AG04449 (cell line): ENCODE results near the gene DHH.
A peak's percentile ranks its signal among the peaks of the same experiment; 100 is the strongest.

Source experiments
- CTCF ChIA-PET: fragments of 350-600 bp; formaldehyde crosslinking; extraction: SDS; loops from one replicate; lab custom pipeline; 2021; ENCODE audit warnings: antibody characterized with exemption; lab: Yijun Ruan, JAX
- POLR2A ChIA-PET: fragments of 400-600, 350-600 bp; formaldehyde crosslinking; extraction: SDS; loops from one replicate; lab custom pipeline; 2020; ENCODE audit warnings: antibody characterized with exemption, inconsistent platforms; lab: Yijun Ruan, JAX
- DNase-seq: peaks from one replicate; pipeline ENCODE4 v3.0.0-alpha.2; 2010; ENCODE audit warnings: low read depth, low spot score
- H3K4me3 ChIP-seq: 2 replicates; pipeline ENCODE4 v1.5.1; 2011; ENCODE audit warnings: low read depth, mild to moderate bottlenecking, control low read depth, low read length
- TF ChIP-seq, protein P1 (sequence below): IDR thresholded peaks from one replicate; pipeline ENCODE4 v1.5.1; 2011; ENCODE audit warnings: mild to moderate bottlenecking, moderate library complexity, low read length, control low read depth, inconsistent platforms; ENCODE audit not compliant: insufficient read depth; ENCODE audit errors: missing control alignments

Gene DHH

DNA sequence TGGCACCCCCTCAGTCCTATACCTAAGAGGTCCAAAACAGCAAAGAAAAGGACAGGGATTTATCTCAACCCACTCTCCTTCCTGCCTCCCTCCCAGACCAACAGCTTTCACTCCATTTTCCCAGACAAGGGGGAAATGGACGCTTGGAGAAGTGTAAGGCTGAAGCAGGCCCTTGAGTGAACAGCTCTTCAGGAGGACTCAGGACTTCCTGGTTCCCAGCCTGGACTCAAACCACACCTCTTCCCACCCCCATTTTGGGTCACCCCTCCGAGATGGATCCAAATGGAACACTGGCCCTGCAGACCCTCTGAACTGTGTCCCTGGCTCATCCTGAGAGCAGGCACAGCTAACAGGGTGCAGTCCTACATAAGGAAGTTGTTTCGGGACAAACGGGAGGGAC, 36.7 kb downstream of the DHH start:
- DNase-seq, result no peak
- TF ChIP-seq, protein P1, sequence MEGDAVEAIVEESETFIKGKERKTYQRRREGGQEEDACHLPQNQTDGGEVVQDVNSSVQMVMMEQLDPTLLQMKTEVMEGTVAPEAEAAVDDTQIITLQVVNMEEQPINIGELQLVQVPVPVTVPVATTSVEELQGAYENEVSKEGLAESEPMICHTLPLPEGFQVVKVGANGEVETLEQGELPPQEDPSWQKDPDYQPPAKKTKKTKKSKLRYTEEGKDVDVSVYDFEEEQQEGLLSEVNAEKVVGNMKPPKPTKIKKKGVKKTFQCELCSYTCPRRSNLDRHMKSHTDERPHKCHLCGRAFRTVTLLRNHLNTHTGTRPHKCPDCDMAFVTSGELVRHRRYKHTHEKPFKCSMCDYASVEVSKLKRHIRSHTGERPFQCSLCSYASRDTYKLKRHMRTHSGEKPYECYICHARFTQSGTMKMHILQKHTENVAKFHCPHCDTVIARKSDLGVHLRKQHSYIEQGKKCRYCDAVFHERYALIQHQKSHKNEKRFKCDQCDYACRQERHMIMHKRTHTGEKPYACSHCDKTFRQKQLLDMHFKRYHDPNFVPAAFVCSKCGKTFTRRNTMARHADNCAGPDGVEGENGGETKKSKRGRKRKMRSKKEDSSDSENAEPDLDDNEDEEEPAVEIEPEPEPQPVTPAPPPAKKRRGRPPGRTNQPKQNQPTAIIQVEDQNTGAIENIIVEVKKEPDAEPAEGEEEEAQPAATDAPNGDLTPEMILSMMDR, result no peak
- CTCF ChIA-PET, result interaction anchor here (0.7 to 6.4 kb wide), 8 partner anchors 10 to 175 kb away, joined by 3 to 48 read pairs (median 4); no protein-coding TSS in a partner anchor
- POLR2A ChIA-PET, result interaction anchor here (0.9 to 2.0 kb wide), 4 partner anchors 12 to 73 kb away, joined by 3 to 8 read pairs (median 4); partner anchors contain the start of genes RHEBL1 and TUBA1B
- peak overlapping the region; percentile 84 for H3K4me3 ChIP-seq

DNA sequence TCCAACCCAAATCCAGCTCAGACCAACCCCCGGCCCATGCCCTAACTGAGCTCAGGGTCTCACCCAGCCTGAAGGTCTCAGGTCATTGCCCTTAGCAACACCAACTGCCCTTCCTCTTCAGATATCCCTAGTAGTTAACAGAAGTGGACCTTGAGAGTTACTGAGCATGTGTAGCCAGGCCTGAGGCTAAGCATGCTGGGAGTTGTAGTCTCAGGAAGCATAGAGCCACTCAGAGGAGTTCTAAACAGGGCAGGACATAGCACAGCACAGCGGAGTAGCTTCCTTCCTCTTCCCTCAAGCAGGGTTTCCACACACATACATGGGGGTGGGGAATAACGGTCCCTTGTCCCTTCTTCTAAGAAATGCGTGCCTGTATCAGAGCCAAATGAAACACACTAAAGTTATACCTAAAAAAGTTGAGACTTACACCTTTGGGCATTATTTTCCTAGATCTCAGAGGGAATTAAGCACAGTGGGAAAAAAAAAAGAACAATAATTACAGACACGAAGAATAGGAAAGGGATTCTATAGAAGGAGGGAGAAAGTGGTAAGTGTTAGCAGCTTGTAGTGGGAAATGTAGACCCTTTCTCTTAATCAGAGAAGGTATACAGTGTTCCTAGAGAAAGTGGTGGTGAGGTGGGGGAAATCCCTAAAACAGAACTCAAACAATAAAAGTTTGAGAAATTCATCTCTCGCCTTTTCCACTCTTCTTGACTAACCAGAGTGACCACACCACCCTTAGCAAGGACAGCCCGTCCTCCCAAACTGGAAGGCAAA, 38.4 kb downstream of the DHH start:
- ChIA-PET POLR2A (interaction anchor here (1.3 kb wide), 1 partner anchor 74 kb away, joined by 4 read pairs; no protein-coding TSS in a partner anchor), CTCF (interaction anchor here (0.9 to 6.4 kb wide), 8 partner anchors 8 to 78 kb away, joined by 3 to 48 read pairs (median 4); partner anchors contain the start of gene WNT1)
- TF ChIP-seq, protein P1, result no peak
- peak overlapping the region; percentile 84 for H3K4me3 ChIP-seq
- DNase-seq, result peak; percentile 12

DNA sequence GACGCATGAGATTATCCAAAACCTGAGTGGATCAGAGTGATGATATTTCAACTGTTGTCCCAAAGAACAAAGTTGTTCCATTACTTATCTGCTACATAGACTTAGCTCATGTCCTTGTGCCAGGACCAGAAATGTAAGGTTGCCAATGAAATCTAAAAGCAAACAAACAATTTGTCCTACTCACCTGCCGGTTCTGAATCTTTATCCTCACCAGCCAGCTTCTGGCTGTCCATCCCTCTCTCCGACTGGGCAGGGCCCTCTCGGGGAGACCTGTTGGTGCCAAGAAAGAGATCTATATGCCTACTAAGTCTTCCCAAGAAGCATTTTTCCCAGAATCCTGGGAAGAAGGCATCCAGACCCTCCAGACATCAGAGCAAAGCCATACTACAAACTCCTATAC, 39.5 kb downstream of the DHH start:
- ChIA-PET POLR2A (no interaction called here), CTCF (interaction anchor here (0.9 to 6.4 kb wide), 9 partner anchors 9 to 76 kb away, joined by 3 to 48 read pairs (median 4); no protein-coding TSS in a partner anchor)
- no peak for DNase-seq
- H3K4me3 ChIP-seq, result no peak overlapping the region
- TF ChIP-seq, protein P1, result no peak

DNA sequence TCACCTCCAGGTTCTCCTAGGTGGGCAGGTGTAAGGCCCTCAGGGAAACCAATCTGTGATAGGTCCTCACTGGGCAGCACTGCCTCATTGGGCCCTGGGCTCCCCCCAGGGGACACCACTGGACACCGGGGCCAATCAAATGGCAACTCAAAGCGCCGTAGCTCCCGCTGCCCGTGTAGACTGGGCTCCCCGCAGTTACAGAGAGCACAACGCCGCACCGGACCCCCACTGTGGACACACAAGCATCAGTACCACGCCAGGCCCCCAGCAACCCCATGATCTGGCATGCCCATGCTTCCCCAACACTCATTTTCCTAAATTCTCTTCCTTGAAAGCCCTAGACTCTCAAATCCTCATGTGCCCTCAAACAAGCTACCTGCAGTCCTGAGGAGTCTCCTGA, 40.1 kb downstream of the DHH start:
- ChIA-PET CTCF (interaction anchor here (0.9 to 6.4 kb wide), 6 partner anchors 10 to 66 kb away, joined by 3 to 48 read pairs (median 6); no protein-coding TSS in a partner anchor), POLR2A (interaction anchor here (0.6 kb wide), 1 partner anchor 12 kb away, joined by 3 read pairs; no protein-coding TSS in a partner anchor)
- no peak overlapping the region for H3K4me3 ChIP-seq
- no peak for DNase-seq
- TF ChIP-seq, protein P1, result no peak

DNA sequence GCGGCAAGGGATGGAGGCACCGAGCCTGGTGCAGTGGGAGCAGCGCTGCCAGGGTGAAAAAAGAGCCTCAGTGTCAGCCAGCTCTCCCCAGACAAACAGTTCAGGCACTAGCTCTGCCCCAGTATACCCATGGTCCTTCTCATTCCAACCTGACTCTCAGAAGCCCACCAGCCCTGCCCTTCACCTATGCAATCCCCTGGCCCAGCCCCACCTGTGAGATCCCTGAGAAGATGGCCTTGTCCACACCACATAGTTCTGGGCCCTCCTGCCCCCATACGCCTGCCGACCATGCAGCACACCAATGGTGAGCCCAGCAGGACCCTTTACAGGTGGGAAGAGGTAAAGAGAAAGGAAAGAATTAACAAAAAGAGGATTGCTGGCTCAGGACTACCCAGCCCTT, 40.5 kb downstream of the DHH start:
- H3K4me3 ChIP-seq, result no peak overlapping the region
- TF ChIP-seq, protein P1, result no peak
- ChIA-PET POLR2A (interaction anchor here (0.6 kb wide), 1 partner anchor 12 kb away, joined by 3 read pairs; no protein-coding TSS in a partner anchor), CTCF (interaction anchor here (0.9 to 6.4 kb wide), 5 partner anchors 10 to 67 kb away, joined by 3 to 48 read pairs (median 6); no protein-coding TSS in a partner anchor)
- DNase-seq, result no peak
